Measurements from ENCODE around the gene MAPRE3.

Gene MAPRE3

DNA sequence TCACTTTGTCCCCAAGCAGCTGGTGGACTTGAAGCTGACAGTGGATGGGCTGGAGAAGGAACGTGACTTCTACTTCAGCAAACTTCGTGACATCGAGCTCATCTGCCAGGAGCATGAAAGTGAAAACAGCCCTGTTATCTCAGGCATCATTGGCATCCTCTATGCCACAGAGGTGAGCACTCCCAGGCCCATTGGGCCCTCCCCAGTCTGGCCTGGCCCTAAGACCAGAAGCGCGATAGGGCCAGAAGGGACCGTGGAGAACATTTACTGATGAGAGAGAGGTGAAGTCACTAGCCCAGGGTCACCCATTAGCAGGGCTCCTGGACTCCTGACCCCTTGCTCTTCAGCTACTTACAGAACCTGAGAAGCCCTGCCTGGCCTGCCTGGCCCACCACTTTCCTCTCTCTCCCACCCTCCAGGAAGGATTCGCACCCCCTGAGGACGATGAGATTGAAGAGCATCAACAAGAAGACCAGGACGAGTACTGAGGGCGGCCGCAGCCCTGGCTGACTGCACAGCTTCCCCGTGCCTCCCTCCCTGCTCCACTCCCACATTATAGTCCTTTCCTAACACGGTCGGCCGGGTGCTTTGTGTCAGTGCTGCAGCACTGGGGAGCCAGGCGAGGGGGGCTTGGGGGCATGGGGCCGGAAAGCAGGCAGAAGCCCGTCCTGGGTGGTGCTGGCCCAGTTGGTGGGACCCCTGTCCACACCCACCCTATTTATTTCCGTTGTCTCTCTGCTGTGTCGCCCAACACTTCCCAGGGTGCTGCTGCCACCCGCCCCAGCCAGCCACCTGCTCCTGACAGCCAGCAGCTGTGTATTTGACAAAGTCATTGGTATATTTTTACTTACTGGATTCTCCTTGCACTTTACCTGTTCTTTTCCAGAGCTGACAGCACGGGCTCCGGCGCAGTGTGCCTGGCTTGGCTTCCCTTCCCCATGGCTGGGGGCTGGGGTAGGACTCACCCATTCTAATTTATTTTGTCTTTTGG is 55.7 kb downstream of the MAPRE3 start:
- Histone ChIP-seq H3K4me1 (ENCODE audit: control insufficient read depth, insufficient read depth, low read length) (no peaks in the 10 kb centered on the region), H3K27me3 (ENCODE audit: control insufficient read depth, insufficient read depth, low read length) (no peaks in the 10 kb centered on the region), H3K4me3 (ENCODE audit: low read length) (no peak overlapping the region), H3K36me3 (ENCODE audit: control insufficient read depth, insufficient read depth, low read length) (peaks cover 9% of the 10 kb centered on the region), H3K27ac (ENCODE audit: low read depth, low read length) (no peak overlapping the region), H3K9ac (ENCODE audit: low read length) (no peak overlapping the region)

- Histone ChIP-seq H3K9ac (ENCODE audit: low read length) (no peak overlapping the region), H3K27me3 (ENCODE audit: control insufficient read depth, insufficient read depth, low read length) (no peaks in the 10 kb centered on the region), H3K4me1 (ENCODE audit: control insufficient read depth, insufficient read depth, low read length) (no peaks in the 10 kb centered on the region), H3K27ac (ENCODE audit: low read depth, low read length) (no peak overlapping the region), H3K4me3 (ENCODE audit: low read length) (no peak overlapping the region), H3K36me3 (ENCODE audit: control insufficient read depth, insufficient read depth, low read length) (peaks cover 9% of the 10 kb centered on the region)
Measured at GRCh38 chr2:27027211-27027651, 56.8 kb downstream of the MAPRE3 start.

- no peaks in the 10 kb centered on the region for H3K27me3 ChIP-seq (ENCODE audit: control insufficient read depth, insufficient read depth, low read length)
- H3K4me1 ChIP-seq (ENCODE audit: control insufficient read depth, insufficient read depth, low read length) = peaks cover 4% of the 10 kb centered on the region
- no peaks in the 10 kb centered on the region for H3K36me3 ChIP-seq (ENCODE audit: control insufficient read depth, insufficient read depth, low read length)
- no peak overlapping the region for H3K4me3 ChIP-seq (ENCODE audit: low read length)
- no peak overlapping the region for H3K9ac ChIP-seq (ENCODE audit: low read length)
- no peak overlapping the region for H3K27ac ChIP-seq (ENCODE audit: low read depth, low read length)
Measured at GRCh38 chr2:27029051-27029450, 58.6 kb downstream of the MAPRE3 start.

DNA sequence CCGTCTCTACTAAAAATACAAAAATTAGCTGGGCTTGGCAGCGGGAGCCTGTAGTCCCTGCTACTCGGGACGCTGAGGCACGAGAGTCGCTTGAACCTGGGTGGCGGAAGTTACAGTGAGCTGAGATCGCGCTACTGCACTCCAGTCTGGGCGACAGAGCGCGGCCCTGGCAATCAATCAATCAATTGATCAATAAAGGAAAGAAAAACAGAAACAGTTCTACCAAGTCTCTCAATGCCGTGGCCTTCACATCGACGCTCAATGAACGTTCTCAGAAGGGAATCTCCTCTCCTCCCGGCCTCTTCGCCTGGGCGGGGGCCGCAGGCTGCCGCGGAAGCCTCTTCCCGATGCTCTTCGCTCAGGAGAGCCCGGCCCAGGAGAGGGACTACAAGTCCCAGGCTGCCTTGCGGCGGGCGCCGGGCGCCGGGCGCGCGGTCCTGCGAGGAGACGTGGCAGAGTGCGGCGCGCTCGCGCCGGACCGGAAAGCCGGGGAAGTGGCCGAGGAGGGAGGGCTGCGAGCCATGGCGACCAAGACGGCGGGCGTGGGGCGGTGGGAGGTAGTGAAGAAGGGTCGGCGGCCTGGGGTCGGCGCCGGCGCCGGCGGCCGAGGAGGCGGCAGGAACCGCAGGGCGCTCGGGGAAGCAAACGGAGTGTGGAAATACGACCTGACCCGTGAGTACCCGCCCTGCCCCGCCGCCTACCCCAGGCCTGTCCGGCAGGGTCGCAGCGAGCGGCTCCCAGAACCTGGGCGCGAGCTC is 62.2 kb downstream of the MAPRE3 start, which contains the start of gene TMEM214:
TSS of gene TMEM214 (plus strand) at position 471 of the 758 bp plus-strand sequence. CDS start at position 522, 51 bp downstream.
- peaks cover 7% of the 10 kb centered on the region for H3K4me1 ChIP-seq (ENCODE audit: control insufficient read depth, insufficient read depth, low read length)
- no peaks in the 10 kb centered on the region for H3K27me3 ChIP-seq (ENCODE audit: control insufficient read depth, insufficient read depth, low read length)
- H3K27ac ChIP-seq (ENCODE audit: low read depth, low read length) = peak within 1 kb of the TSS; percentile 53
- H3K4me3 ChIP-seq (ENCODE audit: low read length) = peak within 1 kb of the TSS; percentile 89
- H3K9ac ChIP-seq (ENCODE audit: low read length) = peak within 1 kb of the TSS; percentile 66
- H3K36me3 ChIP-seq (ENCODE audit: control insufficient read depth, insufficient read depth, low read length) = peaks cover 23% of the 10 kb centered on the region

DNA sequence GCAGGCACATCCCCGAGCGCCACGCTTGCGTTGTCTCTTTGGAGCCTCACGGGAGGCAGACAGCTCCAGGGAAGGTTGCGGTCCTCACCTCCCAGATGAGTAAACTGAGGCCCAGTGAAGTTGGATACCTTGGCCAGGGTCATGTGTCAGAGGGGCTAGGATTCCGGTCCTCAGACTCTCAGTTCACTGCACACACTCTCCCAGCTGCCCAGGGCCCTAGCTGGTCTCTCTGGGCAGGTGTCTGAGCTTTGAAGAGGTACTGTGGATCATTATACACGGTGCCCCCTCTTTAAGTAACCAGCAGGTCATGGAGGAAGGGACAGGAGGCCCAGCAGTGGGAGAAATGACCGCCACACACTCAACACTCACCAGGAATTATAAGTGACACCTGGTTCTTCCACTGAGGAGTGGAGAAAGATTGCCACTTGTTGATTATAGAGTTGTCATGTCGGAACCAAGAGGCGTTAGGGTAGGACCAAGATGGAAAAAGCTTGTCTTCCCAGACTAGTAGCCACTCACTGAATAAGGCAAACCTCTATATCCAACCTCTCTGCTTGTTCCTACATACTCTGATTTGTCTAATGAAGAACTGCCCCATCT is 62.9 kb downstream of the MAPRE3 start:
- Histone ChIP-seq H3K36me3 (ENCODE audit: control insufficient read depth, insufficient read depth, low read length) (peaks cover 30% of the 10 kb centered on the region), H3K4me3 (ENCODE audit: low read length) (peak overlapping the region; percentile 89), H3K27me3 (ENCODE audit: control insufficient read depth, insufficient read depth, low read length) (no peaks in the 10 kb centered on the region), H3K27ac (ENCODE audit: low read depth, low read length) (peak overlapping the region; percentile 53), H3K4me1 (ENCODE audit: control insufficient read depth, insufficient read depth, low read length) (peaks cover 7% of the 10 kb centered on the region), H3K9ac (ENCODE audit: low read length) (peak overlapping the region; percentile 52)

DNA sequence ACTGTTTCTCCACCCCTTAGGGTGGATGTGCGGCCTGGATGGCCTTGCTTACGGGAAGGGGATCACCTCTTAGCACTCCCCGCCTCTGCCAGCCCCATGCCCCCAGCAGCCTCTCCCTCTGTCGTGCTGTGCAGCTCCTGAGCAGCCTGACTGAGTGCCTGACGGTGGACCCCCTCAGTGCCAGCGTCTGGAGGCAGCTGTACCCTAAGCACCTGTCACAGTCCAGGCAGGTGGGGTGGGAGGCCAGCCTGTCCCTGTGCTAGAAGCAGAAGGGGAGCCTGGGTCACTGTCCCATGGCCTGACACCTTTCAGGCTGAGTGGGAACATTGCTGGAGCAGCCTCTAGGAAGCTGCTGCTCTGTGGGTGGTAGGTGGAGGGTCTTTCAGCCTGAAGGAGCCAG is 67.6 kb downstream of the MAPRE3 start:
- H3K27ac ChIP-seq (ENCODE audit: low read depth, low read length) = no peak overlapping the region
- H3K4me1 ChIP-seq (ENCODE audit: control insufficient read depth, insufficient read depth, low read length) = peaks cover 10% of the 10 kb centered on the region
- peaks cover 61% of the 10 kb centered on the region for H3K36me3 ChIP-seq (ENCODE audit: control insufficient read depth, insufficient read depth, low read length)
- H3K9ac ChIP-seq (ENCODE audit: low read length) = no peak overlapping the region
- H3K4me3 ChIP-seq (ENCODE audit: low read length) = no peak overlapping the region
- no peaks in the 10 kb centered on the region for H3K27me3 ChIP-seq (ENCODE audit: control insufficient read depth, insufficient read depth, low read length)

DNA sequence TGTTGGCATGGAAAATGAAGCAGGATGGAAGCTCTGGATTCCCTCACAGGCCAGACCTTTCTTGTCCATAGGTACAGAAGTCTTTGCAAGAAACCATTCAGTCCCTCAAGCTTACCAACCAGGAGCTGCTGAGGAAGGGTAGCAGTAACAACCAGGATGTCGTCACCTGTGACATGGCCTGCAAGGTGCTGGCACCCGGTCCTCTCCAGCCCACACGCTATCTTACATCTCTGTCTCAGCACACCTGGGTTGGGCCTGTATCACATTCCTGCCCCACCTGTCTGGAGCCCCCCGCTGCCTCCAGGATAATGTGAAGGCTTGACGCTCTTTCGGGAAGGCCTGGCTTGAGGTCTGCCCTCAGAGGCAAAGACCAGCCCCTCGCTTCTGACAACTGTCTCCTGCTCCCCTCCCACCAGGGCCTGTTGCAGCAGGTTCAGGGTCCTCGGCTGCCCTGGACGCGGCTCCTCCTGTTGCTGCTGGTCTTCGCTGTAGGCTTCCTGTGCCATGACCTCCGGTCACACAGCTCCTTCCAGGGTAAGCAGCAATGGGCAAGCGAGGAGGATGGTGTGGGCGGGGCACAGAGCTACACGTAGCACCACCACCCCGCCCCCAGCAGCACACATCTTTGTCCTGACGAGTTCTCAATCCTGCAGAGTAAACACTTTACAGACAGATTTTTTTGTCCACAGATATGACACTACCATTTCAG is 68.3 kb downstream of the MAPRE3 start:
- Histone ChIP-seq H3K27me3 (ENCODE audit: control insufficient read depth, insufficient read depth, low read length) (no peaks in the 10 kb centered on the region), H3K4me3 (ENCODE audit: low read length) (no peak overlapping the region), H3K4me1 (ENCODE audit: control insufficient read depth, insufficient read depth, low read length) (peaks cover 8% of the 10 kb centered on the region), H3K9ac (ENCODE audit: low read length) (no peak overlapping the region), H3K36me3 (ENCODE audit: control insufficient read depth, insufficient read depth, low read length) (peaks cover 61% of the 10 kb centered on the region), H3K27ac (ENCODE audit: low read depth, low read length) (no peak overlapping the region)

DNA sequence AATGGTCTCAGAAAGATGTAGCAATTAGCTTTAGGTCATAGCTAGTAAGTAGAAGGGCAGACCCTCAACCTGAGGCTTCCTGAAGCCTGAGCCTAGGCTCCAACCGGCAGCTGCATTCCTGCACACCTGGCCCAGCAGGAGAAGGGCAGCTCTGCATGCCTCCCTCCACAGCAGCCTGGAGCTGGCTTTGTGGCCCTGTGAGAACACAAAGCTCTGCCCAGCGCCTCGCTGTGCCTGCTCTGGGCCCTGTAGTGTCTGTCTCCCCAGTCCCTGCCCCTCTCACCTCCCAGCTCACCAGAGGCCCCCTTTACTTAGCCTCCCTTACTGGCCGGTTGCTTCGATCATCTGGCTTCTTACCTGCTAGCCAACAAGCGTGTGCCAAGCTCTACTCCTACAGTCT is 69.0 kb downstream of the MAPRE3 start:
- peaks cover 61% of the 10 kb centered on the region for H3K36me3 ChIP-seq (ENCODE audit: control insufficient read depth, insufficient read depth, low read length)
- H3K4me1 ChIP-seq (ENCODE audit: control insufficient read depth, insufficient read depth, low read length) = peaks cover 3% of the 10 kb centered on the region
- H3K4me3 ChIP-seq (ENCODE audit: low read length) = no peak overlapping the region
- H3K27me3 ChIP-seq (ENCODE audit: control insufficient read depth, insufficient read depth, low read length) = no peaks in the 10 kb centered on the region
- no peak overlapping the region for H3K9ac ChIP-seq (ENCODE audit: low read length)
- H3K27ac ChIP-seq (ENCODE audit: low read depth, low read length) = no peak overlapping the region

DNA sequence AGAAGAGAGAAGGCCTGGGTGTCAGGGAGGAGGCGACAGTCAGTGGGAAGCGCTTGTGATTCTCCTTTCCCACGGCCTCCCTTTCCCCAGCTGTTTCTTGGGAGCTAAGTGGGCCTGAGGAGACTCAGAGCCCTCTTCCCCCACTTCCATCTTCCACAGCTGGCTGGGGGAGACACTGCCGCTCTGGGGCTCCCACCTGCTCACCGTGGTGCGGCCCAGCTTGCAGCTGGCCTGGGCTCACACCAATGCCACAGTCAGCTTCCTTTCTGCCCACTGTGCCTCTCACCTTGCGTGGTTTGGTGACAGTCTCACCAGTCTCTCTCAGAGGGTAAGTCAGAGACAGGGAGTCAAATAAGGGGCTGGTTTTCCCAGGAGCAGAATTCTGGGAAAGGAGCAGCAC is 69.4 kb downstream of the MAPRE3 start:
- H3K36me3 ChIP-seq (ENCODE audit: control insufficient read depth, insufficient read depth, low read length) = peaks cover 61% of the 10 kb centered on the region
- H3K4me1 ChIP-seq (ENCODE audit: control insufficient read depth, insufficient read depth, low read length) = peaks cover 3% of the 10 kb centered on the region
- no peak overlapping the region for H3K4me3 ChIP-seq (ENCODE audit: low read length)
- H3K27ac ChIP-seq (ENCODE audit: low read depth, low read length) = no peak overlapping the region
- no peak overlapping the region for H3K9ac ChIP-seq (ENCODE audit: low read length)
- H3K27me3 ChIP-seq (ENCODE audit: control insufficient read depth, insufficient read depth, low read length) = no peaks in the 10 kb centered on the region

GRCh38 chr2:27040282-27040681 is 69.8 kb downstream of the MAPRE3 start:
- H3K9ac ChIP-seq (ENCODE audit: low read length) = no peak overlapping the region
- peaks cover 58% of the 10 kb centered on the region for H3K36me3 ChIP-seq (ENCODE audit: control insufficient read depth, insufficient read depth, low read length)
- no peaks in the 10 kb centered on the region for H3K27me3 ChIP-seq (ENCODE audit: control insufficient read depth, insufficient read depth, low read length)
- no peak overlapping the region for H3K4me3 ChIP-seq (ENCODE audit: low read length)
- peaks cover 3% of the 10 kb centered on the region for H3K4me1 ChIP-seq (ENCODE audit: control insufficient read depth, insufficient read depth, low read length)
- no peak overlapping the region for H3K27ac ChIP-seq (ENCODE audit: low read depth, low read length)

- H3K4me1 ChIP-seq (ENCODE audit: control insufficient read depth, insufficient read depth, low read length) = peaks cover 3% of the 10 kb centered on the region
- H3K36me3 ChIP-seq (ENCODE audit: control insufficient read depth, insufficient read depth, low read length) = peaks cover 47% of the 10 kb centered on the region
- no peaks in the 10 kb centered on the region for H3K27me3 ChIP-seq (ENCODE audit: control insufficient read depth, insufficient read depth, low read length)
- H3K27ac ChIP-seq (ENCODE audit: low read depth, low read length) = no peak overlapping the region
- no peak overlapping the region for H3K4me3 ChIP-seq (ENCODE audit: low read length)
- H3K9ac ChIP-seq (ENCODE audit: low read length) = no peak overlapping the region
Measured at GRCh38 chr2:27041752-27042151, 71.3 kb downstream of the MAPRE3 start.
